SK-N-SH (cell line): ENCODE measurements around the gene MFSD6L. TPM values are rescaled to one million over a fixed set of nuclear protein-coding genes. Genes with fewer than 3 reads are reported as not detected.

Experiments
- CTCF ChIA-PET: fragments of 300-600, 350-600 bp; formaldehyde crosslinking; extraction: SDS; loops from one replicate; lab custom pipeline; 2021; lab: Yijun Ruan, JAX
- POLR2A ChIA-PET: fragments of 350-600 bp; sonication (Branson Sonifier 250); formaldehyde crosslinking; extraction: SDS; loops from one replicate; lab custom pipeline; 2020; ENCODE audit warnings: antibody characterized with exemption, inconsistent platforms; lab: Yijun Ruan, JAX
- DNase-seq: peaks from one replicate; pipeline ENCODE4 v3.0.0; 2012
- H2AFZ ChIP-seq: fragments of 200-600 bp; sonication (generic); 2 replicates; pipeline ENCODE4 v1.8.1; 2016; ENCODE audit warnings: antibody characterized with exemption, mild to moderate bottlenecking, low read depth
- H3F3A ChIP-seq: fragments of 200-600 bp; sonication (generic); replicated peaks from 2 replicates; pipeline ENCODE3; 2016; ENCODE audit warnings: antibody characterized with exemption, mild to moderate bottlenecking; ENCODE audit not compliant: insufficient read depth
- H3K27ac ChIP-seq, 2 experiments: fragments of 200-500 bp in 1 of 2; fragments of 200-600 bp in 1 of 2; sonication (Bioruptor generic) in 1 of 2; sonication (generic), shearing (Covaris generic) in 1 of 2; 2 replicates each; pipeline versions ENCODE4 v1.5.1 to v1.6.1; 2014 to 2016; ENCODE audit warnings: low read depth in 2 of 2, inconsistent platforms in 1 of 2, low read length in 1 of 2, mild to moderate bottlenecking in 1 of 2, mixed read lengths in 1 of 2
- H3K27me3 ChIP-seq: fragments of 200-600 bp; sonication (generic), shearing (Covaris generic); 2 replicates; pipeline ENCODE4 v1.6.1; 2016; ENCODE audit warnings: mixed run types; ENCODE audit not compliant: insufficient read depth
- H3K36me3 ChIP-seq, 2 experiments: fragments of 200-500 bp in 1 of 2; fragments of 200-600 bp in 1 of 2; sonication (Bioruptor generic) in 1 of 2; sonication (generic) in 1 of 2; replicated peaks in 1 of 2; 2 replicates each; pipeline versions ENCODE3 to v1.5.1; 2014 to 2016; ENCODE audit warnings: low read length in 1 of 2, mild to moderate bottlenecking in 1 of 2; ENCODE audit not compliant: insufficient read depth in 2 of 2, control insufficient read depth in 1 of 2
- H3K4me1 ChIP-seq, 2 experiments: fragments of 200-500 bp in 1 of 2; fragments of 200-600 bp in 1 of 2; sonication (Bioruptor generic) in 1 of 2; sonication (generic), shearing (Covaris generic) in 1 of 2; 2 replicates each; pipeline versions ENCODE4 v1.5.1 to v1.6.1; 2014 to 2016; ENCODE audit warnings: low read depth in 1 of 2, low read length in 1 of 2, mixed run types in 1 of 2; ENCODE audit not compliant: insufficient read depth in 2 of 2, control insufficient read depth in 1 of 2
- H3K4me2 ChIP-seq: fragments of 200-600 bp; sonication (generic), shearing (Covaris generic); 2 replicates; pipeline ENCODE4 v1.6.1; 2017; ENCODE audit warnings: mixed run types
- H3K4me3 ChIP-seq, 2 experiments: fragments of 200-500 bp in 1 of 2; fragments of 200-600 bp in 1 of 2; sonication (Bioruptor generic) in 1 of 2; sonication (generic), shearing (Covaris generic) in 1 of 2; 2 replicates each; pipeline versions ENCODE4 v1.5.1 to v1.8.1; 2014 to 2016; ENCODE audit warnings: low read depth in 2 of 2, inconsistent platforms in 1 of 2, low read length in 1 of 2, mild to moderate bottlenecking in 1 of 2, mixed read lengths in 1 of 2, moderate library complexity in 1 of 2
- H3K79me2 ChIP-seq: fragments of 200-600 bp; sonication (generic); 2 replicates; pipeline ENCODE4 v1.8.1; 2017; ENCODE audit warnings: mild to moderate bottlenecking; ENCODE audit not compliant: insufficient read depth
- H3K9ac ChIP-seq: fragments of 200-600 bp; sonication (generic); 2 replicates; pipeline ENCODE4 v1.6.1; 2017; ENCODE audit warnings: mixed run types
- H3K9me2 ChIP-seq: fragments of 200-600 bp; sonication (generic); 2 replicates; pipeline ENCODE4 v1.6.1; 2017; ENCODE audit warnings: mixed run types
- H3K9me3 ChIP-seq: fragments of 200-600 bp; sonication (generic); 2 replicates; pipeline ENCODE4 v1.6.1; 2017; ENCODE audit warnings: mixed run types, mild to moderate bottlenecking, moderate library complexity
- H4K20me1 ChIP-seq: fragments of 200-600 bp; sonication (generic); 2 replicates; pipeline ENCODE4 v1.6.1; 2017; ENCODE audit warnings: mild to moderate bottlenecking, mixed run types; ENCODE audit not compliant: insufficient read depth
- CHD2 ChIP-seq: fragments of 150-350 bp; IDR thresholded peaks from 2 replicates; pipeline ENCODE4 v1.6.1; 2018; ENCODE audit warnings: low read length; ENCODE audit not compliant: partially characterized antibody
- CTCF ChIP-seq: fragments of 200-600 bp; sonication (generic); IDR thresholded peaks from 2 replicates; pipeline ENCODE4 v1.6.1; 2017; ENCODE audit warnings: antibody characterized with exemption, mild to moderate bottlenecking, moderate library complexity
- FOXJ3 ChIP-seq: sonication (generic); formaldehyde crosslinking; IDR thresholded peaks from 2 replicates; pipeline ENCODE4 v1.5.1; 2020; ENCODE audit warnings: mild to moderate bottlenecking, missing genetic modification reagents
- FOXM1 ChIP-seq: IDR thresholded peaks from 2 replicates; pipeline ENCODE4 v1.4.0; 2012; ENCODE audit warnings: low read depth, mild to moderate bottlenecking
- GABPA ChIP-seq: IDR thresholded peaks from 2 replicates; pipeline ENCODE4 v1.4.0; 2012; ENCODE audit warnings: low read depth, mild to moderate bottlenecking
- JUND ChIP-seq: IDR thresholded peaks from 2 replicates; pipeline ENCODE4 v1.4.0; 2012
- MEF2A ChIP-seq: IDR thresholded peaks from 2 replicates; pipeline ENCODE4 v1.4.0; 2012; ENCODE audit warnings: low read depth, borderline replicate concordance
- NFIC ChIP-seq: IDR thresholded peaks from 2 replicates; pipeline ENCODE4 v1.4.0; 2012; ENCODE audit warnings: borderline replicate concordance
- NRF1 ChIP-seq: IDR thresholded peaks from 2 replicates; pipeline ENCODE4 v1.6.1; 2012; ENCODE audit warnings: low read depth, mild to moderate bottlenecking, low read length
- REST ChIP-seq: IDR thresholded peaks from 2 replicates; pipeline ENCODE4 v1.6.1; 2012; ENCODE audit warnings: mild to moderate bottlenecking, low read depth, low read length, moderate library complexity
- RFX5 ChIP-seq: IDR thresholded peaks from 2 replicates; pipeline ENCODE4 v1.6.1; 2012; ENCODE audit warnings: mild to moderate bottlenecking, improper control_type of control experiment, low read length
- SIN3A ChIP-seq: IDR thresholded peaks from 2 replicates; pipeline ENCODE4 v1.6.1; 2012; ENCODE audit warnings: low read depth, mild to moderate bottlenecking, low read length, moderate library complexity, borderline replicate concordance
- TCF12 ChIP-seq: IDR thresholded peaks from 2 replicates; pipeline ENCODE4 v1.4.0; 2012
- USF2 ChIP-seq: fragments of 150-350 bp; IDR thresholded peaks from 2 replicates; pipeline ENCODE4 v1.6.1; 2017; ENCODE audit warnings: antibody characterized with exemption, low read length, low read depth, borderline replicate concordance
- YY1 ChIP-seq: IDR thresholded peaks from 2 replicates; pipeline ENCODE4 v1.4.0; 2012; ENCODE audit warnings: low read depth, mild to moderate bottlenecking
- ZBTB33 ChIP-seq: IDR thresholded peaks from 2 replicates; pipeline ENCODE4 v1.4.0; 2012; ENCODE audit warnings: low read depth, borderline replicate concordance
- WGBS: methylation state at CpG from one replicate; pipeline ENCODE4 v1.1.6; 2017; ENCODE audit warnings: low lambda C conversion rate; 5-methylcytosine and 5-hydroxymethylcytosine counted together
- polyA plus RNA-seq, 3 experiments: library from polyadenylated mRNA; depleted of rRNA; stranded (reverse); fragments of >200 nt; gene quantifications; 2 replicates each; pipeline ENCODE4 v1.2.3, GENCODE V29; 2012

Gene MFSD6L
- polyA plus RNA-seq, 1 of the 3 experiments (the other 2 are of a cell fraction), result not detected

- Histone ChIP-seq H2AFZ (no peak overlapping the region), H3K27me3 (peaks cover 72% of the 10 kb centered on the region), H3K4me3 (no peak overlapping the region), H3F3A (no peaks in the 10 kb centered on the region), H4K20me1 (no peaks in the 10 kb centered on the region), H3K9ac (no peak overlapping the region), H3K4me1 (no peaks in the 10 kb centered on the region), H3K79me2 (no peaks in the 10 kb centered on the region), H3K36me3 (no peaks in the 10 kb centered on the region), H3K9me3 (no peaks in the 10 kb centered on the region), H3K4me2 (no peak overlapping the region), H3K27ac (no peak overlapping the region), H3K9me2 (no peaks in the 10 kb centered on the region)
- ChIA-PET POLR2A (no interaction called here), CTCF (interaction anchor here (0.7 to 1.7 kb wide), 4 partner anchors 8 to 50 kb away, joined by 3 to 5 read pairs (median 4); no protein-coding TSS in a partner anchor)
- WGBS, result 6% methylated on average over 7 of the region's 33 CpGs
- peak; percentile 75 for DNase-seq
- TF ChIP-seq GABPA (no peak), FOXM1 (no peak), MEF2A (no peak), RFX5 (no peak), USF2 (no peak), NFIC (peak; percentile 46), CHD2 (no peak), CTCF (peak; percentile 65), ZBTB33 (no peak)
Measured at GRCh38 chr17:8832711-8833352, 33.7 kb upstream of the MFSD6L start.

GRCh38 chr17:8831234-8831849 lies 32.2 kb upstream of the MFSD6L start:
- ChIA-PET CTCF (no interaction called here), POLR2A (no interaction called here)
- H4K20me1 ChIP-seq, result no peaks in the 10 kb centered on the region
- peaks cover 68% of the 10 kb centered on the region for H3K27me3 ChIP-seq
- H3K4me1 ChIP-seq, result no peaks in the 10 kb centered on the region
- H3F3A ChIP-seq, result no peaks in the 10 kb centered on the region
- H3K9me3 ChIP-seq, result no peaks in the 10 kb centered on the region
- H3K4me3 ChIP-seq, result no peak overlapping the region
- WGBS, result 32% methylated on average over 5 of the region's 7 CpGs
- H3K27ac ChIP-seq, result no peak overlapping the region
- H3K79me2 ChIP-seq, result no peaks in the 10 kb centered on the region
- no peak overlapping the region for H3K9ac ChIP-seq
- TF ChIP-seq SIN3A (no peak), NRF1 (no peak), TCF12 (no peak), CHD2 (no peak), FOXJ3 (CRISPR knock-in tag) (no peak), YY1 (no peak), JUND (no peak), GABPA (no peak), REST (no peak)
- DNase-seq, result no peak
- H3K9me2 ChIP-seq, result no peaks in the 10 kb centered on the region
- no peak overlapping the region for H3K4me2 ChIP-seq
- H3K36me3 ChIP-seq, result no peaks in the 10 kb centered on the region
- H2AFZ ChIP-seq, result no peak overlapping the region
